NCI-H2029 treated with DMSO at 0.1 percent for 48 hours (cell line): ENCODE results near the gene RITA1.

Source experiments
- DNase-seq: peaks from one replicate; lab custom pipeline; 2025; lab: John Stamatoyannopoulos, UW

Gene RITA1

GRCh38 chr12:113154351-113154973 lies 31.1 kb upstream of the RITA1 start:
- DNase-seq, result no peak

GRCh38 chr12:113155060-113155459 lies 30.5 kb upstream of the RITA1 start:
- no peak for DNase-seq

- DNase-seq, result no peak
Observed at GRCh38 chr12:113155646-113156045, 29.9 kb upstream of the RITA1 start.

- no peak for DNase-seq
Observed at GRCh38 chr12:113157218-113157859, 28.2 kb upstream of the RITA1 start.

DNA sequence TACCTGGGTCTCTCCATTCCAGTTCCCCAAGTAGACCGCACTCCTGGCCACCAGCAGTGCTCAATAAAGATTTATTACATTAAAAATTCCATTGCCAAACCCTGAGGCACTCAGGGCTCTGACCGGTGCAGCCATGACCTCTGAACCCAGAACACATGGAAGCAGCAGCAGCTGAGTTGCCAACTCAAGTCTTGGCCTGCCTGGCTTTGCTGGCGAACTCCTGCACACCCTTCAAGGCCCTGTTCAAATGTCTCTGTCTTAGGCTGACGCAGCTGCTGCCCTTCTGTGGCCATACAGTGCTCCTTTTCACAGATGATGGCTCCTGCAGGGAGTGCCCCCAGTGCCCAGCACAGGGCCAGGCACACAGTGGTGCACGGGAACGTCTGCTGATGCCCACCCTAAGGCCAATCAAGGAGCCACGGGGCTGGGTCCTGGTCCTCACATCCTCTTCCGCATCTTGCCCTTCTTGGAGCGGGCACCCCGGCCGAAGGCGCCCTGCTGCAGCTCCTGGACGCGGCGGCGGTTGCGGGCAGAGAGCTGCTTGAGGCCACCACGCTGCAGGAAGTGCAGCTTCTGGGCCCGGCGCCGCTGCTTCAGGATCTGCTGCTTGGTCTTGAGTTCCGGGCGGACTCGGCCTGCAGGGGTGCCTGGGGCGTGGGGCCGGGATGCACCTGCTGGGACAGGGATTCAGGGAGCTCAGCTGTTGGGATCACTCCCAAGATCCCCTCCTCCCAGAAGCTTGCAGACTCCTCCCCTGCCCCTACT lies 26.9 kb upstream of the RITA1 start:
- DNase-seq, result no peak

- DNase-seq, result no peak
Observed at GRCh38 chr12:113159937-113160336, 25.6 kb upstream of the RITA1 start.

DNA sequence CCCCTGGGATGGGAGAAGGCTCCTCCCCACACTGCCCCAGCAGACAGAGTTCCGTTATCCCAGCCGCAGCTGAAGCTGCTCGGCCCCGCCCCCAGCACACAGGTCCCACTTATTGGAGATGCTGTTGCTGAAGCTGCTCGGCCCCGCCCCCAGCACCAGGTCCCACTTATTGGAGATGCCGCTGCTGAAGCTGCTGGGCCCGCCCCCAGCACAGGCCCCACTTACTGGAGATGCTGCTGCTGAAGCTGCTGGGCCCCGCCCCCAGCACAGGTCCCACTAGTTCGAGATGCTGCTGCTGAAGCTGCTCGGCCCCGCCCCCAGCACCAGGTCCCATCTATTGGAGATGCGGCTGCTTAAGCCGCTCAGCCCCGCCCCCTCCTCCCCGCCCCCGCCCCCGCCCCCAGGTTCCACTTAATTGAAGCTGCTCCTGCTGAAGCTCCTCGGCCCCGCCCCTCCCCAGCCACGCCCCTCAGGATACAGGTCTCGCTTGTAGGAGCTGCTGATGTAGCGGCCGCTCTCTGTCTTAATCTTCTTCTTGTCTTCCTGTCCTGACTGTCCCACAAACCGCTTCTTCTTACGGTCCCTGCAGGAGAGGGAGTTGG lies 24.0 kb upstream of the RITA1 start:
- no peak for DNase-seq

DNA sequence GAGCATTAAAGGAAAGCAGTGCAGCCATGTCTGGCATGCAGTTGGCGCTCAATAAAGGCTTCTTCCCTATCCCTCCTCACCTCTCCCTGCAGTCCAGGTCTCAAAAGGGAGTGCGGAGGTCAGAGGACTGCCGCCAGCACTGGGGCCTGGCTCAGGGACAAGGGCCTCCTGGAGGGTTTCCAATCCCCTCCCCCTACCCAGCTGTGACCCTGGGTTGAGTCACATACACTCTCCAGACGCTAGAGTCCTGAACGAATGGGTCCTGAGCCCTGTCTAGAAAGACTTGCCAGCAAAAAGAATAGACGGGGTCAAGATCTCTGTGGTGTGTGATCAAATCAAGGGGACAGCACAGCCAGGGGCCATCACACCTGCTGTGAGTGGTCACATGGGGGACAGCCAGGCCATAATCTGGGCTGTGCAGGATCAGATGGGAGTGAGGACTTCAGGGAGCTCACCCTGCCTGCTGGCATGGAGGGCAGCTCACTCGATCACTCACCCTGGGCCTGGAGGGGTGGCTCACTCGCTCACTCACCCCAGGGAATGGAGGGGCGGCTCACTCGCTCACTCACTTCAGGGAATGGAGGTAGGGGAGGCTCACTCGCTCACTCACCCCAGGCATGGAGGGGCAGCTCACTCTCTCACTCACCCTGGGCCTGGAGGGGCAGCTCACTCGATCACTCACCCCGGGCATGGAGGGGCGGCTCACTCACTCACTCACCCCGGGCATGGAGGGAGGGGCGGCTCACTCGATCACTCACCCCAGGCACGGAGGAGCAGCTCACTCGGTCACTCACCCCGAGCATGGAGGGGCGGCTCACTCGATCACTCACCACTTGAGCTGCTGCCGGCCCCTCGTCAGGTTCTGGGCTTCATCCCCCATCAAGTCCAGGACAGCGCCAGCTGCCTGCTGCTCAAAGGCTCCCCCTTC lies 23.2 kb upstream of the RITA1 start:
- no peak for DNase-seq

- DNase-seq, result no peak
Observed at GRCh38 chr12:113163030-113163360, 22.5 kb upstream of the RITA1 start.

DNA sequence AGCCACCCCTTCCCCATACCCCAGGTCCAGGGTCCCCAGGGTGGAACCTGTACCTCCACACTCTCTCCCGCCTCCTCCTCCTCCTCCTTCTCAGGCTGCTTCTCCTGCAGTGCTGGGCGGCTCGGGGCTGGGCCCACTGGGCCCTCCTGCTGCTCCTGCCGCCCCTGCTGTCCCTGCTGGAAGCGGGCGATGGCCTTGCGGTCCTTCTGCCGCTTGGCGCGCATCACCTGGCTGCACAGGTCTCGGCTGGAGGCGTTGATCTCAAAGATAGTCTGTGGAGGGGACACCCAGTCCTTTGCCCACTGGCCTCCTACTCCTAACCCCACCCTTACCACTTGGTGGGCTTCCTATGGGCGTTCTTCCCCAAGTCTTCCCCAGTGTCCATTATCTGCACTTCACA lies 21.5 kb upstream of the RITA1 start:
- DNase-seq, result no peak

DNA sequence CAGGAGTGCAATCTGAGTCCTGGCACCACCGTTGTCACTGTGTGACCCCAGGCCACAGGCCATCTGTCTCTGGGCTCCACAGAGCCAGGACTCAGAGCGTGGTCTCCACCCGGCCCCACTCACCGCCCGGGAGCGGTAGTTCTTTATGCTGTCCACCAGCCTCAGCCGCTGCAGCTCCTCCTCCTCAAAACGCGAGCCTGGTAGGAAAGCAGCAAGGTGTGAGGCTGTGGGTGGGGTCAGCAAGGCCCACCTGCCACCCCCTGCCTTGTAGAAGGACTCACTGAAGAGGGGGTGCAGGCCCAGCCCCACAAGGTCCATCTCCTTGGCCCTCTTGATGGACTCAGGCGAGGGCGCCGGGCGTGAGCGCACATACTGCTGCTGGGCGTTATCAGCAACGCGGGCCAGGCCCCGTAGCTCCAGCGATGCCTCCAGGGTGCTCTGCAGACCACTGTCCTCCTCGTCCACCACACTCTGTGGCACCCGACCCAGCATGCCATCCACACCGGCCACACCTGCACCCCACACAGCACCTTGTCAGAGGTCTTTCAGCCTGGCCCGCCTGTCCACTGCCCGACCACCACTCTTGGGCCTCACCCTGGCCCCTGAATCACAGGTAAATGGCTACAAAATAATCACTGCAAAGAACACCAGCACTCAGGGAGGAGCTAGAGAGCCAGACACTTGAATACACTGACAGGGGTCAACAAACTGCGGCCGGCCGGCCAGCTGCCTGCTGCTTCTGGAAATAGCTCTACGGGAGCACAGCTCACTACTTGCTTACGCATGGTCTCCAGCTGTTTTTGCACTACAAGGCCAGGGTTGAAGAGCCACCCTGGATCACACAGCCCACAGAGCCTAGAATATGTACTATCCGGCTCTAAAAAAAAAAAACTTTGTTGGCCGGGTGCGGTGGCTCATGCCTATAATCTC lies 19.7 kb upstream of the RITA1 start:
- no peak for DNase-seq

GRCh38 chr12:113167868-113168267 lies 17.7 kb upstream of the RITA1 start:
- no peak for DNase-seq

DNA sequence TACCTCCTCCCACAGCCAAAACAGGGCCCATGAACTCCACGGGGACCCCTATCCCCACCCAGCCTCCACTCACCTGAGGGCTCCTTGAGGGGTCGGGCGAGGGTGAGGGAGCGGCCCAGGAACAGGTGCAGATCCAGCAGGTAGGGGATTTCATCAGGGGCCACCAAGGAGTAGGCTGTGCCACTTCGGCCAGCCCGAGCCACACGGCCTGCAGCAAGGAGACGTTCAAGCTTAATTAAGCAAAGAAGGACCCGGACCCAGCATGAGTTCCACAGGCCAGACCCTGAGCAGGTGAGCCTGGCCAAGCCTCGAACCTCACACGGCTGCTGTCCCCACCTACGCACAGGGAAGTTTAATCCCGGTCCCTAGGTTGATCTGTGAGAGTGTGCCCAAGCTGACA lies 15.8 kb upstream of the RITA1 start:
- no peak for DNase-seq

DNA sequence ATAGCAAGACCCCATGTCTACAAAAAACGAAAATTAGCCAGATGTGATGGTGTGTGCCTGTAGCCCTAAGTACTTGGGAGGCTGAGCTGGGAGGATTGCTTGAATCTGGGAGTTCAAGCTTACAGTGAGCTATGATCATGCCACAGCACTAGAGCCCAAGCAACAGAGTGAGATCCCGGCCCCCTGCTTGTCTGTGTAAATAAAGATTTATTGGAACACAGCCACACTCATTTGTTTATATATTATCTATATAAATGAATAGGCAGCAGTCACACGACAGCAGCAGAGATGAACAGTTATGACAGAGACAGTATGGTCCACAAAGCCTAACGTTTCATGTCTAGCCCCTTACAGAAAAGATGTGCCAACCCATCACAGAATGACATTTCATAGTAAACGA lies 15.1 kb upstream of the RITA1 start:
- no peak for DNase-seq

DNA sequence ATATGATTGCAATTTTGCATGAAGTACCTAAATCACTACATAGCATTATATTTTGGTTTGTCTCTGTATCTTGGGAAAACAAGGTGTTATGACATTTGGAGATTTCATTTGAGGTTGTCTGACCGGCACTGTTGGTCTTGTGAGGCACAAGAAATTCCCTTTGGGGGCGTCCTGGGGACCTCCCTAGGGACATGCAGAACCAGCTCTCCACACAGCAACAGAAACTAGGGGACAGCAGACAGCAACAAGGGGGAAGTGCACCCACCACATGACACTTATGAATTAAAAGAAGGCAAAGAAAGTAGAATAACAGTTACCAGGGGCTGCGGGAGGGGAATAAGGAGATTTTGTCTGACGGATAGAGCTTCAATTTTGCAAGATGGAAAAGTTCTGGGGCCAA lies 14.6 kb upstream of the RITA1 start:
- no peak for DNase-seq

DNA sequence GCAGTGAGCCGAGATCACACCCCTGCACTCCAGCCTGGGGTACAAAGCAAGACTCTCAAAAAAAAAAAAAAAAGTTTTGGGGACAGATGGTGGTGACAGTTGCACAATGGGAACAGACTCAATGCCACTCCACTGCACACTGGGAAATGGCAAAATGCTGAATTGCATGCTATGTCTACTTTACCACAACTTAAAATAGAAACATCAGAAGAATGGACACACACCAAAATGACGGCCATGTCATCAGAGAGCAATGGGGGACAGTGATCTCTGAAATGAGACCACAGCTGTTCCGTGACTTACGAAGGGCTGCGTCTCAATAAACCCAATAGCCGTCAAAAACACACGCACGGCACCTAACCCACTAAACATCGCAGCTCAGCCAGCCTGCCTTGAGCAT lies 14.0 kb upstream of the RITA1 start:
- no peak for DNase-seq

DNA sequence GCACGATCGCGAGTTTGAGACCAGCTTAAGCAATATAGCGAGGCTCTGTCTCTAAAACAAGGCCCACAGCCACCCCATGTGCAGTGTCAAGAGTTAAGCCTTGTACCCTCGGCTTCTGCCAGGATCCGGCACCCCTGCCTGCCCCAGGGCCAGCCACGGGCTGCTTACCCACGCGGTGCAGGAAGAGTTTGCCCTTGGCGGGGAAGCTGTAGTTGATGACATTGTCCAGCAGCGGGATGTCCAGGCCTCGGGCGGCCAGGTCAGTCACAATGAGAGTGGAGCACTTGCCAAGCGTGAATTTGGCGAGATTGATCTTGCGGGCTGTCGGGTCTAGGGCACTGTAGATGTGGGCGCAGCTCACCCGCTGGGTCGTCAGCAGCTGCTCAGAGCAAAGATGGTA lies 13.3 kb upstream of the RITA1 start:
- DNase-seq, result no peak

DNA sequence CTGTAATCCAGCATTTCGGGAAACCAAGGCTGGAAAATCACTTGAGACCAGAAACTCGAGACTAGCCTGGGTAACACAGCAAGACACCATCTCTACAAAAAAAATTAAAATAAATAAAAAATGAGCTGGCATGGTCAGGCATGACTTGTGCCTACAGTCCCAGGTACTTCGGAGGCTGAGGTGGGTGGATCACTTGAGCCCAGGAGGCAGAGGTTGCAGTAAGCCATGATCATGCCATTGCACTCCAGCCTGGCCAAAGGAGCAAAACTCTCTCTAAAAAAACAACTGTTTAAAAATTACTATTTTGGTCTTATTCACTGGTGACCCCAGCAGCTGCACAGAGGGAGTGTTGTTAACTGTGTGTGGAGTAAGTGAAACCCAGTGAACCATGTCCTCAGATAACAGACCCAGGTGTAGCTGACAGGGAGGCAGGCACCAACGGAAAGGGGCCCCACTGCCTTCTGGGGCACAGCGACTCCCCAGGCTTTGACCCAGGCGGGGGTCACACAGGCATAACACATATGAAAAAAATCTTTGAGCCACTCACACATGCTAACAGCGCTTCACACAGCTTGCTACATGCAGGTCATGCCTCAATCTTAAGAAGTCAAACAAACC lies 12.3 kb upstream of the RITA1 start:
- no peak for DNase-seq

DNA sequence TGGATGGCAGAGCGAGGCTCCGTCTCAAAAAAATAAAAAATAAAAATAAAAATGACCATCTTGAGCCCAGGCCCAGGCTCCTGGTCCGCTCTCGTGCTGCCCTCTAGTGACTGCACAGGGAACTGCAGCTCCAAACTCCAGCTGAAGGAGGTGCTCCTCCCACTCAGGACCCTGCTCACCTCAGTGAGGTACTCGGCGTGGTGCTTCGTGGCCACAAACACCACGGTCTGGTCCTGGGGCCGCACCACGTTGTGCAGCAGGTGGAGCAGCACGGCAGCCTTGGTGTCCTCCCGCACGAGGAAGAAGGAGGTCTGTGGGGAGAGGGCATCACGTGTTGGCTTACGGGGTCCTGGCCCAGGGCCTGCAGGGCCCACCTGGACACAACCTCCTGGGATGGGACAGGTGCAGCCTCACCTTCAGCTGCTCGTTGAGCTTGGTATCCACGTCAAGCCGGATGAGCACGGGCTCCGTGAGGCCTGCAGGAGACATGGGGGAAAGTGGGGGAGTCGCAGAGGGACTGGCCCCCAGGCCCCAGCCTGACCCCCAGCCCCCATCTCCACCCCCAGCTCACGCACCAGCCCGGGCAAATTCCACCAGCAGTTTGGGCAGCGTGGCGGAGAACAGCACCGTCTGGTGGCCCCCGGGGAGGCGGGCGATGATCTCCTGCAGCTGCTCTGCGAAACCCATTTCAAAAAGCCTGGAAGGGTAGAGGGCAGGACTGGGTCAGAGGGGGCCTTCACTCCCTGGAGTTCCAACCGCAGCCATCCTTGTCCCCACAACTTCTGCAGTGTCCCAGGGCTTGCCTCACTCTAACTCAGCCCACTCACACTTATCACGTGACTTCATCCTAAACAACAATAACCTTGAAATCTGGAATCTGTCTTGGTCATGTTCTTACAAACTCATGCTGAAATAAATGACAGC lies 10.8 kb upstream of the RITA1 start:
- no peak for DNase-seq
